PC-9 (cell line): ENCODE measurements around the gene CCNT2. TPM values are rescaled to one million over a fixed set of nuclear protein-coding genes. Genes with fewer than 3 reads are reported as not detected.

ENCODE experiments used
- BruUV-seq: library from RNA; stranded (reverse); fragments of 400-500 nt; replicated peaks from 2 replicates; lab custom pipeline; 2021; lab: Mats Ljungman, UMichigan
- CTCF ChIA-PET: fragments of 300-600 bp; sonication (Branson Sonifier 250); formaldehyde crosslinking; loops from one replicate; lab custom pipeline; 2022; ENCODE audit warnings: antibody characterized with exemption; lab: Charles Lee
- POLR2A ChIA-PET: fragments of 300-600 bp; sonication (Branson Sonifier 250); formaldehyde crosslinking; loops from one replicate; lab custom pipeline; 2022; ENCODE audit warnings: antibody characterized with exemption; ENCODE audit not compliant: unreplicated experiment; lab: Charles Lee
- DNase-seq, 2 experiments: peaks; one replicate each; pipeline versions ENCODE4 v3.0.0 to v3.0.0-alpha.2; 2015 to 2022; ENCODE audit warnings: mixed read lengths in 1 of 2
- H2AFZ ChIP-seq: fragments of 200-600 bp; sonication (generic); 2 replicates; pipeline ENCODE4 v1.8.1; 2017; ENCODE audit warnings: antibody characterized with exemption
- H3F3A ChIP-seq: fragments of 200-600 bp; sonication (generic); 2 replicates; pipeline ENCODE4 v1.8.1; 2017; ENCODE audit warnings: antibody characterized with exemption, mild to moderate bottlenecking, low read depth; ENCODE audit not compliant: insufficient read depth
- H3K27ac ChIP-seq: fragments of 200-600 bp; sonication (generic); 2 replicates; pipeline ENCODE4 v1.6.1; 2016; ENCODE audit warnings: mixed run types
- H3K27me3 ChIP-seq: fragments of 200-600 bp; sonication (generic); 2 replicates; pipeline ENCODE4 v1.6.1; 2016; ENCODE audit warnings: low read depth, mixed run types; ENCODE audit not compliant: insufficient read depth
- H3K36me3 ChIP-seq: fragments of 200-600 bp; sonication (generic); 2 replicates; pipeline ENCODE4 v1.6.1; 2016; ENCODE audit warnings: low read depth, mixed run types
- H3K4me1 ChIP-seq: fragments of 200-600 bp; sonication (generic); replicated peaks from 2 replicates; pipeline ENCODE4 v1.6.1; 2016; ENCODE audit warnings: mixed run types; ENCODE audit not compliant: insufficient read depth
- H3K4me2 ChIP-seq: fragments of 200-600 bp; sonication (generic); 2 replicates; pipeline ENCODE4 v1.6.1; 2017; ENCODE audit warnings: mixed run types
- H3K4me3 ChIP-seq: fragments of 200-600 bp; sonication (generic); 2 replicates; pipeline ENCODE4 v1.6.1; 2016; ENCODE audit warnings: mixed run types
- H3K79me2 ChIP-seq: fragments of 200-600 bp; sonication (generic); 2 replicates; pipeline ENCODE4 v1.6.1; 2017; ENCODE audit warnings: low read depth, mixed run types
- H3K9me2 ChIP-seq: fragments of 200-600 bp; sonication (generic); 2 replicates; pipeline ENCODE4 v1.8.1; 2017; ENCODE audit warnings: mild to moderate bottlenecking; ENCODE audit not compliant: insufficient read depth
- H3K9me3 ChIP-seq: fragments of 200-600 bp; sonication (generic); 2 replicates; pipeline ENCODE4 v1.8.1; 2016; ENCODE audit warnings: low read depth; ENCODE audit not compliant: insufficient read depth
- H4K20me1 ChIP-seq: fragments of 200-600 bp; sonication (generic); 2 replicates; pipeline ENCODE4 v1.8.1; 2017; ENCODE audit not compliant: insufficient read depth
- CTCF ChIP-seq: fragments of 200-600 bp; sonication (generic); conservative IDR thresholded peaks from 2 replicates; pipeline ENCODE4 v1.6.1; 2017; ENCODE audit warnings: mixed run types, antibody characterized with exemption, mild to moderate bottlenecking, moderate library complexity
- EZH2 ChIP-seq: fragments of 200-600 bp; sonication (generic); IDR thresholded peaks from 2 replicates; pipeline ENCODE4 v1.8.0; 2017; ENCODE audit warnings: antibody characterized with exemption, low read depth
- intact Hi-C: fragments of 100-400 bp; cut with micrococcal nuclease; formaldehyde crosslinking; loops from one replicate; pipeline ENCODE4 v1.10.0; 2022; ENCODE audit not compliant: unreplicated experiment
- total RNA-seq: library from RNA; stranded (reverse); gene quantifications from 2 replicates; pipeline ENCODE4 v1.2.3, GENCODE V29; 2021

CCNT2 gene
- total RNA-seq, 1 experiment from 2014 or later: 26.2 TPM

GRCh38 chr2:134936691-134937090 is 18.1 kb downstream of the CCNT2 start:
- H3K36me3 ChIP-seq: peaks cover 40% of the 10 kb centered on the region

DNA sequence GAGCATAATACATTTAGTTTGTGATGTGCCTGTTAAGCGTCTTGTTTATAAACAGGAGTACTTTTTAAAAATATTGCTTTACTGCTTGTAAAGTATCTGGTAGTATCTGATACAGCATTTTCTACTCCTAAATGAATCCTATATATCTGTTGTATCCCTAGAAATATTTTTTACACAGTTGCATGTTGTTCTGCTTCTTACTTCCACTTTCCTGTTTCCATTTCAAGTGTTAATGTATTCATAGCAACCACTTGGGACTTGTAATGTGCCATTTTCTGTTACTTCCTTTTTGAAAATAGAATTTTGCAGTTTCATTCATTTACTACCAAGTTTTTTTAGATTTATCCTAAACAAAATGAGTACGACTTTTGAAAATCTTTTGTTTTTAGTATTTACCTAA is 24.9 kb downstream of the CCNT2 start:
- no peak for DNase-seq
- ChIA-PET CTCF (no interaction called here), POLR2A (no interaction called here)
- H3K9me2 ChIP-seq: no peaks in the 10 kb centered on the region
- H3K36me3 ChIP-seq: peaks cover 44% of the 10 kb centered on the region
- no peak for TF ChIP-seq EZH2
- TF ChIP-seq CTCF: no peak
- no peak overlapping the region for H3K27ac ChIP-seq
- H3K4me1 ChIP-seq: no peaks in the 10 kb centered on the region
- H3F3A ChIP-seq: peaks cover 7% of the 10 kb centered on the region; the same call in 1 of the 2 replicates
- H3K27me3 ChIP-seq: no peaks in the 10 kb centered on the region
- H3K79me2 ChIP-seq: peaks cover 11% of the 10 kb centered on the region; the same call in 1 of the 2 replicates
- H2AFZ ChIP-seq: no peak overlapping the region
- intact Hi-C loops: no loop called here
- H3K4me3 ChIP-seq: no peak overlapping the region
- no TSS peak for BruUV-seq
- H3K4me2 ChIP-seq: no peak overlapping the region
- H4K20me1 ChIP-seq: peaks cover 33% of the 10 kb centered on the region
- H3K9me3 ChIP-seq: no peaks in the 10 kb centered on the region

More at GRCh38 chr2:134936691-134937090, 18.1 kb downstream of the CCNT2 start:
- BruUV-seq: no TSS peak
- ChIA-PET POLR2A (no interaction called here), CTCF (no interaction called here)
- intact Hi-C loops: no loop called here
- Histone ChIP-seq H3K4me2 (no peak overlapping the region), H3K27ac (no peak overlapping the region), H3K4me3 (no peak overlapping the region), H3K4me1 (no peaks in the 10 kb centered on the region), H3K9me2 (no peaks in the 10 kb centered on the region), H3K79me2 (peaks cover 77% of the 10 kb centered on the region), H3K9me3 (no peaks in the 10 kb centered on the region), H4K20me1 (peaks cover 76% of the 10 kb centered on the region), H2AFZ (no peak overlapping the region), H3F3A (peaks cover 11% of the 10 kb centered on the region; the same call in 1 of the 2 replicates), H3K27me3 (no peaks in the 10 kb centered on the region)
- no peak for DNase-seq
- TF ChIP-seq EZH2 (no peak), CTCF (no peak)

DNA sequence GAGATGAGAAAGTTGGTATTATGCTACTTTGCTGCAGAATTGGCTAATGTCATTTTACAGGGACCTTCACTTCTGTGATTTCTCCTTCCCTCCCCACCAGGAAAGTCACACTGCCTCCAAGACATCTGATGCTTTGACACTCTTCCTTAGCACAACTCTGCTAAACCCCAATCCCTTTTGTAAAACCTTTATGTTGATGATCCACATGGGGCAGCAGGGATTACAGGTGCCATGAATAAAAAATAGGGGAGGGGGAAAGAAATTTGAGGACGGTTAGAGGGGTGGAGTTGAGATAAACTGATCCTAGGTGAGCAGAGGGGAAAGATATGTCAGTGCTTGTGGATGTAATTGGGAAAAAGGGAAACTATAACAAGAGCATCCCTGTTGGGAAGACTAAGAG is 26.4 kb downstream of the CCNT2 start:
- no peaks in the 10 kb centered on the region for H3K9me2 ChIP-seq
- no peak overlapping the region for H3K4me3 ChIP-seq
- POLR2A ChIA-PET: no interaction called here
- H3K36me3 ChIP-seq: peaks cover 36% of the 10 kb centered on the region
- H3K9me3 ChIP-seq: no peaks in the 10 kb centered on the region
- 0 out of 2 replicates have a peak, but pooled peaks cover under 1% of the 10 kb centered on the region for H3K79me2 ChIP-seq
- H3K27ac ChIP-seq: no peak overlapping the region
- BruUV-seq: no TSS peak
- CTCF ChIA-PET: no interaction called here
- peaks cover 23% of the 10 kb centered on the region for H4K20me1 ChIP-seq
- no peak for DNase-seq
- no peaks in the 10 kb centered on the region for H3K27me3 ChIP-seq
- H3F3A ChIP-seq: peaks cover 8% of the 10 kb centered on the region; the same call in 1 of the 2 replicates
- H3K4me2 ChIP-seq: no peak overlapping the region
- TF ChIP-seq CTCF (no peak), EZH2 (no peak)
- intact Hi-C loops: no loop called here
- no peak overlapping the region for H2AFZ ChIP-seq
- H3K4me1 ChIP-seq: no peaks in the 10 kb centered on the region
